Measurements from ENCODE around the gene RGS7.
"Not testable (repeated sequence)": the region's sequence is repeated elsewhere in the genome, so short reads cannot be mapped to it uniquely, and the experiment has no call there.

Gene RGS7

GRCh38 chr1:240942901-240943300, 414.1 kb downstream of the RGS7 start:
- Mint-ChIP-seq H3K9me3 (peaks cover 4% of the 10 kb centered on the region), H3K4me1 (no peaks in the 10 kb centered on the region), H3K36me3 (ENCODE audit: low read depth) (no peaks in the 10 kb centered on the region), H3K27me3 (no peaks in the 10 kb centered on the region), H3K27ac (no peak overlapping the region), H3K4me3 (no peak overlapping the region)
- no peak for ATAC-seq
- DNase-seq, result no peak

GRCh38 chr1:240941701-240942370, 415.2 kb downstream of the RGS7 start:
- Mint-ChIP-seq H3K27ac (no peak overlapping the region), H3K4me3 (no peak overlapping the region), H3K4me1 (no peaks in the 10 kb centered on the region), H3K36me3 (ENCODE audit: low read depth) (no peaks in the 10 kb centered on the region), H3K27me3 (no peaks in the 10 kb centered on the region), H3K9me3 (peaks cover 13% of the 10 kb centered on the region)
- ATAC-seq (no peak), DNase-seq (no peak)

GRCh38 chr1:240936911-240937668, 419.9 kb downstream of the RGS7 start:
- DNase-seq, result no peak
- no peak overlapping the region for H3K4me3 Mint-ChIP-seq
- no peak overlapping the region for H3K27ac Mint-ChIP-seq
- no peaks in the 10 kb centered on the region for H3K27me3 Mint-ChIP-seq
- no peaks in the 10 kb centered on the region for H3K36me3 Mint-ChIP-seq (ENCODE audit: low read depth)
- H3K4me1 Mint-ChIP-seq, result no peaks in the 10 kb centered on the region
- H3K9me3 Mint-ChIP-seq, result peaks cover 16% of the 10 kb centered on the region
- ATAC-seq, result no peak

GRCh38 chr1:240935920-240936319, 421.1 kb downstream of the RGS7 start:
- DNase-seq, result no peak
- H3K27me3 Mint-ChIP-seq, result no peaks in the 10 kb centered on the region
- no peak overlapping the region for H3K4me3 Mint-ChIP-seq
- no peak for ATAC-seq
- no peaks in the 10 kb centered on the region for H3K4me1 Mint-ChIP-seq
- peaks cover 16% of the 10 kb centered on the region for H3K9me3 Mint-ChIP-seq
- no peak overlapping the region for H3K27ac Mint-ChIP-seq
- H3K36me3 Mint-ChIP-seq (ENCODE audit: low read depth), result no peaks in the 10 kb centered on the region

- DNase-seq (no peak), ATAC-seq (no peak)
- Mint-ChIP-seq H3K27ac (no peak overlapping the region), H3K9me3 (peaks cover 7% of the 10 kb centered on the region), H3K36me3 (ENCODE audit: low read depth) (no peaks in the 10 kb centered on the region), H3K4me3 (no peak overlapping the region), H3K4me1 (no peaks in the 10 kb centered on the region), H3K27me3 (no peaks in the 10 kb centered on the region)
Observed at GRCh38 chr1:240931031-240931430, 426.0 kb downstream of the RGS7 start.

GRCh38 chr1:240928265-240928664, 428.7 kb downstream of the RGS7 start:
- Mint-ChIP-seq H3K9me3 (peaks cover 7% of the 10 kb centered on the region), H3K4me3 (no peak overlapping the region), H3K4me1 (no peaks in the 10 kb centered on the region), H3K36me3 (ENCODE audit: low read depth) (no peaks in the 10 kb centered on the region), H3K27ac (no peak overlapping the region), H3K27me3 (no peaks in the 10 kb centered on the region)
- ATAC-seq (no peak), DNase-seq (no peak)

GRCh38 chr1:240927821-240928220, 429.2 kb downstream of the RGS7 start:
- ATAC-seq (no peak), DNase-seq (no peak)
- H3K4me1 Mint-ChIP-seq, result no peaks in the 10 kb centered on the region
- no peak overlapping the region for H3K27ac Mint-ChIP-seq
- no peak overlapping the region for H3K4me3 Mint-ChIP-seq
- no peaks in the 10 kb centered on the region for H3K27me3 Mint-ChIP-seq
- no peaks in the 10 kb centered on the region for H3K36me3 Mint-ChIP-seq (ENCODE audit: low read depth)
- peaks cover 7% of the 10 kb centered on the region for H3K9me3 Mint-ChIP-seq

GRCh38 chr1:240925273-240925672, 431.7 kb downstream of the RGS7 start:
- no peaks in the 10 kb centered on the region for H3K4me1 Mint-ChIP-seq
- H3K9me3 Mint-ChIP-seq, result peaks cover 13% of the 10 kb centered on the region
- no peak overlapping the region for H3K27ac Mint-ChIP-seq
- H3K36me3 Mint-ChIP-seq (ENCODE audit: low read depth), result no peaks in the 10 kb centered on the region
- ATAC-seq (no peak), DNase-seq (no peak)
- H3K4me3 Mint-ChIP-seq, result no peak overlapping the region
- no peaks in the 10 kb centered on the region for H3K27me3 Mint-ChIP-seq

- ATAC-seq (no peak), DNase-seq (no peak)
- no peak overlapping the region for H3K27ac Mint-ChIP-seq
- no peaks in the 10 kb centered on the region for H3K4me1 Mint-ChIP-seq
- H3K9me3 Mint-ChIP-seq, result peaks cover 14% of the 10 kb centered on the region
- H3K4me3 Mint-ChIP-seq, result no peak overlapping the region
- H3K27me3 Mint-ChIP-seq, result no peaks in the 10 kb centered on the region
- H3K36me3 Mint-ChIP-seq (ENCODE audit: low read depth), result no peaks in the 10 kb centered on the region
Observed at GRCh38 chr1:240917976-240918375, 439.0 kb downstream of the RGS7 start.

GRCh38 chr1:240914506-240914905, 442.5 kb downstream of the RGS7 start:
- Mint-ChIP-seq H3K27ac (no peak overlapping the region), H3K36me3 (ENCODE audit: low read depth) (no peaks in the 10 kb centered on the region), H3K4me1 (no peaks in the 10 kb centered on the region), H3K9me3 (peaks cover 5% of the 10 kb centered on the region), H3K4me3 (no peak overlapping the region), H3K27me3 (no peaks in the 10 kb centered on the region)
- DNase-seq (no peak), ATAC-seq (no peak)

GRCh38 chr1:240912821-240913220, 444.2 kb downstream of the RGS7 start:
- no peak overlapping the region for H3K27ac Mint-ChIP-seq
- peaks cover 5% of the 10 kb centered on the region for H3K9me3 Mint-ChIP-seq
- H3K4me1 Mint-ChIP-seq, result no peaks in the 10 kb centered on the region
- no peaks in the 10 kb centered on the region for H3K36me3 Mint-ChIP-seq (ENCODE audit: low read depth)
- no peak for ATAC-seq
- no peaks in the 10 kb centered on the region for H3K27me3 Mint-ChIP-seq
- no peak overlapping the region for H3K4me3 Mint-ChIP-seq
- DNase-seq, result no peak

GRCh38 chr1:240909701-240910457, 447.1 kb downstream of the RGS7 start:
- H3K36me3 Mint-ChIP-seq (ENCODE audit: low read depth), result no peaks in the 10 kb centered on the region
- H3K9me3 Mint-ChIP-seq, result peaks cover 5% of the 10 kb centered on the region
- ATAC-seq, result no peak
- DNase-seq, result no peak
- no peaks in the 10 kb centered on the region for H3K4me1 Mint-ChIP-seq
- H3K27ac Mint-ChIP-seq, result no peak overlapping the region
- H3K27me3 Mint-ChIP-seq, result no peaks in the 10 kb centered on the region
- no peak overlapping the region for H3K4me3 Mint-ChIP-seq

- Mint-ChIP-seq H3K4me1 (no peaks in the 10 kb centered on the region), H3K27me3 (no peaks in the 10 kb centered on the region), H3K36me3 (ENCODE audit: low read depth) (no peaks in the 10 kb centered on the region), H3K9me3 (peaks cover 10% of the 10 kb centered on the region), H3K27ac (no peak overlapping the region), H3K4me3 (no peak overlapping the region)
- ATAC-seq (no peak), DNase-seq (no peak)
Observed at GRCh38 chr1:240906477-240906876, 450.5 kb downstream of the RGS7 start.

GRCh38 chr1:240905225-240905765, 451.7 kb downstream of the RGS7 start:
- DNase-seq (no peak), ATAC-seq (no peak)
- no peaks in the 10 kb centered on the region for H3K4me1 Mint-ChIP-seq
- peaks cover 7% of the 10 kb centered on the region for H3K9me3 Mint-ChIP-seq
- H3K4me3 Mint-ChIP-seq, result no peak overlapping the region
- no peaks in the 10 kb centered on the region for H3K27me3 Mint-ChIP-seq
- H3K27ac Mint-ChIP-seq, result no peak overlapping the region
- H3K36me3 Mint-ChIP-seq (ENCODE audit: low read depth), result no peaks in the 10 kb centered on the region

- DNase-seq; H3K36me3 Mint-ChIP-seq (ENCODE audit: low read depth); ATAC-seq; H3K27ac Mint-ChIP-seq; H3K27me3 Mint-ChIP-seq; H3K4me1 Mint-ChIP-seq; H3K4me3 Mint-ChIP-seq: not testable (repeated sequence)
- H3K9me3 Mint-ChIP-seq, result peaks cover 13% of the 10 kb centered on the region
Observed at GRCh38 chr1:240895424-240895823, 461.6 kb downstream of the RGS7 start.

Measured in activated naive CD8-positive, alpha-beta T cell treated with anti-CD3 and anti-CD28 coated beads, Interleukin-2, amount 50 U/mL, for 24 hours (primary cell).